ENCODE data around the gene FAM72C.
"Not testable (repeated sequence)": the region's sequence is repeated elsewhere in the genome, so short reads cannot be mapped to it uniquely, and the experiment has no call there.

DNA sequence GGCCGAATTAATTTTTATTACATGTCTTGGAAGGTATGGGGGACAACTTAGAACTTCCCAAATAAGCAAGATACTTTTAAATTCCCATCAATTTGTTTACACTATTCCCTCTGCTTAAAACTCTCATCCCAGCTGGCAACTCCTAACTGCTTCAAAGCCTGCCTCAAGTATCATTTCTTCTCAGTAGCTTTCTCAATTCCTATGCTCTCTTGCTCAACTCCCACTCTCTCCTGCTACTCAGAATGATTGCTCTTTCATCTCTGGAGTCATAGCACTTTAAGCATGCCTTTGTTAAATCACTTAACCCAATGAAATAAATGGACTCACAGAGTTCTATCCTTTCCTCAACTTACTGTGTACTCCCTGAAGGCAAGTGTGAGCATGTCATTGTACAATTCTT is 18.9 kb downstream of the FAM72C start:
- TF ChIP-seq, protein P1, sequence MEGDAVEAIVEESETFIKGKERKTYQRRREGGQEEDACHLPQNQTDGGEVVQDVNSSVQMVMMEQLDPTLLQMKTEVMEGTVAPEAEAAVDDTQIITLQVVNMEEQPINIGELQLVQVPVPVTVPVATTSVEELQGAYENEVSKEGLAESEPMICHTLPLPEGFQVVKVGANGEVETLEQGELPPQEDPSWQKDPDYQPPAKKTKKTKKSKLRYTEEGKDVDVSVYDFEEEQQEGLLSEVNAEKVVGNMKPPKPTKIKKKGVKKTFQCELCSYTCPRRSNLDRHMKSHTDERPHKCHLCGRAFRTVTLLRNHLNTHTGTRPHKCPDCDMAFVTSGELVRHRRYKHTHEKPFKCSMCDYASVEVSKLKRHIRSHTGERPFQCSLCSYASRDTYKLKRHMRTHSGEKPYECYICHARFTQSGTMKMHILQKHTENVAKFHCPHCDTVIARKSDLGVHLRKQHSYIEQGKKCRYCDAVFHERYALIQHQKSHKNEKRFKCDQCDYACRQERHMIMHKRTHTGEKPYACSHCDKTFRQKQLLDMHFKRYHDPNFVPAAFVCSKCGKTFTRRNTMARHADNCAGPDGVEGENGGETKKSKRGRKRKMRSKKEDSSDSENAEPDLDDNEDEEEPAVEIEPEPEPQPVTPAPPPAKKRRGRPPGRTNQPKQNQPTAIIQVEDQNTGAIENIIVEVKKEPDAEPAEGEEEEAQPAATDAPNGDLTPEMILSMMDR (conservative IDR thresholded peaks at IDR 0.05; ENCODE audit: low read length), result not testable (repeated sequence)
- not testable (repeated sequence) for TF ChIP-seq EZH2phosphoT487 (IDR thresholded peaks at IDR 0.05; ENCODE audit: borderline replicate concordance, low read depth, low read length)

Measured in OCI-LY7 (cell line).